Amygdala (tissue), 56 donors: ENCODE results near the gene LINGO3.
A peak's percentile ranks its signal among the peaks of the same experiment; 100 is the strongest.

ENCODE experiments used
- DNase-seq, 56 donors: peaks; one replicate each; lab custom pipeline; 2025; lab: John Stamatoyannopoulos, UW

Gene LINGO3

DNA sequence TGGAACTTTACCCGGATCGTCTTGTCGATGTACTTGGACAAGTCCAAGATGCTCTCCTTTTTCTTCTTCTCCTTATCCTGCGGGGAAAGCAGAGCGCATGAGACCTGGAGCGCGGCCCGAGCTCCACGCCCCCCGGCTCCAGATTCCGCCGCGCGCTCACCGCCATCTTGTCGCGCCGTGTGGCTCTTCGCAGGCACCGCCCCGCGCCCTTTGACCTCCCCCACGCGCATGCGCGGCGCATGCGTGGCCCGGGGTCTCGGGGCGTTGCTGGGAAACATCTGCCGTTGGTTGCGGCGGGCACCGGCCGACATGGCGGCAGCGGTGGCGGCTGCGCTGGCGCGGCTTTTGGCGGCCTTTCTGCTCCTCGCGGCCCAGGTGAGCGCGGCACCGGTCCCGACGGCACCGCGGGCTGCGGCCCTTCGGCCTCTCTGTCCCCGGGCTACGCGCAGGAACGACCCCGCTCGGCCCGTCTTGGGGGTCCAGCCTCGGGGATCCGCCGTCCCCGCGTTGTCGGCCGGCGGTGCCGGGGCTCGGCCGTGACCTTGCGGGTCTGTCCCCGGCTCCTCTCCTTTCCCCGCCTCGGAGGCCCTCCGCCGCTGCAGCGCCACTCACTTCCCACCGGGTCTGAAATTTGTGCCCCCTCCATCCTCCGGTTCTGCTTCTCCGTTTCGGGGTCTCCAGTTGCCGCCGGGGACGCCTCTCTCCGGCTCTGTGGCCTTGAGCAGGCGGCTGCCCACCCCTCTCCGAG is 20.6 kb upstream of the LINGO3 start, which contains the start of the genes LSM7 and SPPL2B:
LSM7 (minus strand) TSS at position 186 of the 748 bp plus-strand sequence; CDS start at position 166, 20 bp downstream.
SPPL2B (plus strand) TSS at position 284 of the 748 bp plus-strand sequence; CDS start at position 310, 26 bp downstream.
- DNase-seq = peak; percentile 24 to 94 (median 79)

DNA sequence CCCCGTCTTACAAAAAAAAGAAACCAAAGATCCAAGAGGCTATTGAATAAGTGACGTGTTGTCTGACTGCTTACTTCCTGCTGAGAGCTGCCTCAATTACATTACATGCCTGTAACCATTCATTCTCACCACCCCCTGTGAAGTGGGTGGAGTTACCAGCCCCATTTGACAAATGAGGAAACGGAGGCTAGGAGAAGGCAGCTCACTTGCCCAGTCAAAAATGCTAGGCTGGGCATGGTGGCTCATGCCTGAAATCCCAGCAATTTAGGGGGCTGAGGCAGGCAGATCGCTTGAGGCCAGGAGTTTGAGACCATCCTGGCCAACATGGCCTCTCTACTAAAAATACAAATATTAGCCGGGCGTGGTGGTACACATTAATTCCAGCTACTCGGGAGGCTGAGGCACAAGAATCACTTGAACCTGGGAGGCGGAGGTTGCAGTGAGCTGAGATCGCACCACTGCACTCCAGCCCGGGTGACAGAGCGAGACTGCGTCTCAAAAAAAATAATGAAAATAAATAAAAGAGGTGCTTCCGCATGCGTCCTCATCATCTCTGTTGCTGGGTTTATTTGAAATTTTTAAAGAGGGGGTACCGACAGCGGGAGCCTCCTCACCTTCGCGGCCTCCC is 19.9 kb upstream of the LINGO3 start:
- peak in 29 of 56 donors; percentile 14 to 69 (median 35) for DNase-seq

- no peak for DNase-seq
Measured at GRCh38 chr19:2326699-2327360, 18.9 kb upstream of the LINGO3 start.

- DNase-seq = no peak
Measured at GRCh38 chr19:2325281-2326046, 17.5 kb upstream of the LINGO3 start.

- no peak for DNase-seq
Measured at GRCh38 chr19:2324220-2324948, 16.4 kb upstream of the LINGO3 start.

DNA sequence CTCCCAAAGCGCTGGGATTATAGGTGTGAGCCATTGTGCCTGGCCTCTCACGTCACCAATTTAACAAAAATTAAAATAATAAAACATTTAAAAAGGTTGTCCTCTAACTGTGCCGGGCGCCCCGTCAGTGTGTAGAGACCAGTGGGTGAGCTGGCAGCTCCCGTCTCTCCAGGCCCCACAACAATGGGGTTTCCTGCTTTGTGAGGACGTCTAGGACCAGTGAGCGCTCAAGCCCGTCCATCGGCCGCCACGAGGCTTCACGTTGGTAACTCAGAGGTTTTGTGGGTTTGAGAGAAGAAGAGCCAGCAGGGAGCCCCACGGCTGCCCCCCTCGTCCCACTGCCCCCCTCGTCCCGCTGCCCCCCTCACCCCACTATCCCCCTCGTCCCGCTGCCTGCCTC is 15.8 kb upstream of the LINGO3 start:
- DNase-seq = no peak

GRCh38 chr19:2321565-2322283 is 13.8 kb upstream of the LINGO3 start:
- DNase-seq = no peak

DNA sequence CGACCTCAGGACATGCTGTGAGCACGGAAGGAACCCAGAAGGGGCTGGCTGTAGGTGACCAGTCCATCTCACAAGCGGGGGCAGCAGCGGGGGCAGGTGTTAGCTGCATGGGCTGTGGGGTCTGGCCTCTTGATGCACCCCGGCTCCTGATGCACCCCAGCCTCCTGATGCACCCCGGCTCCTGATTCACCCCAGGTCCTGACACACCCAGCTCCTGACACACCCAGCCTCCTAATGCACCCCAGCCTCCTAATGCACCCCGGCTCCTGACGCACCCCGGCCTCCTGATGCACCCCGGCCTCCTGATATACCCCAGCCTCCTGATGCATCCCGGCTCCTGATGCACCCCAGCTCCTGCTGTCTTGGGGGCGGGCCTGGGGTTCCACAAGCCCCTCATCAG is 13.0 kb upstream of the LINGO3 start:
- no peak for DNase-seq

- no peak for DNase-seq
Measured at GRCh38 chr19:2320049-2320448, 12.1 kb upstream of the LINGO3 start.

DNA sequence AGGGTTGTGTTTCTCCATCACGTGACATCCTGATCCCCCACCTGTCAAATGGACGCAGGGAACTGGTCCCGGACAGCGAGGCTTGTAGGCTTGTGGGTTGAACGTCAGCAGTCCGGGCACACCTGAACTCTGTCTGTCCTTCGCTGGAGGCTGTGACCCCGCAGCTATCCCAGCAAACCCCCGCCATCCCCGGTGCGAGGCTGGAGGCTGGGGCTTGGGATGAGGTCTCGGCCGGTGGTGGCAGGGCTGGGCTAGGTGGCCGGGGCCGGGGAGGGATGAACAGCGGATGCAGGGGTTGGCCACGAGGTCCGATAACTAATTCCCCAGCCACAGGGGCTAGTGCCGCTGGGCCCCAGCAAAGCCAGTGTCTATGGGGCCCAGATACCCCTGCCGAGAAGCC is 11.6 kb upstream of the LINGO3 start:
- no peak for DNase-seq

- no peak for DNase-seq
Measured at GRCh38 chr19:2318923-2319322, 11.0 kb upstream of the LINGO3 start.

DNA sequence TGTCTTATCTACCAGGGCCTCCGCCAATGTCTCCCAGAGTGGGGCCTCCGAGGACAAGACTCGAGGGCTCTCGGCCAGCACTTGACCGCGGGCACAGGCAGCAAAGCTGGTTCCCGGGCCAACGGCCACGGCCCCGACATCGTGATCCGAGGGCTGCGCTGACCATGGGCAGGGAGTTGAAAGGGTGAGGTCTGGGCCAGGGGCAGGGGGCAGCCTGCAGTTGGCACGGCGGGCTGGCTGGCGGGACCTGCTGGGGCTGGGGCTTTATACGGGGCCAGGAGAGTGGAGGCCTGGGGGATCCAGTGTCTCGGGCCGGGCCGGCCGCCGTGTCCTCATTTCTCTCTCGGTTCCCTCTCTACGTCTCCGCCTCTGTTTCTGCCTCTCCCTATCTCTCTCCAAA is 9.8 kb upstream of the LINGO3 start:
- DNase-seq = no peak

GRCh38 chr19:2317300-2317699 is 9.3 kb upstream of the LINGO3 start:
- DNase-seq = no peak

GRCh38 chr19:2315818-2316353 is 7.9 kb upstream of the LINGO3 start:
- peak in 51 of 56 donors; percentile 11 to 87 (median 52) for DNase-seq

- no peak for DNase-seq
Measured at GRCh38 chr19:2315121-2315817, 7.3 kb upstream of the LINGO3 start.

GRCh38 chr19:2312820-2313501 is 5.0 kb upstream of the LINGO3 start:
- DNase-seq = no peak

GRCh38 chr19:2311093-2311492 is 3.1 kb upstream of the LINGO3 start:
- DNase-seq = no peak
